A549 (cell line): ENCODE data around the gene SPTBN5. TPM values are rescaled to one million over a fixed set of nuclear protein-coding genes. Genes with fewer than 3 reads are reported as not detected.

ENCODE experiments used
- ATAC-seq, 2 experiments: fragments of 200-7000 bp in 1 of 2; fragments of >200 bp in 1 of 2; cut with Nextera tagmentation in 1 of 2; cut with Tn5 transposase in 1 of 2; 3 replicates each; pipeline versions ENCODE4 v1.8.0 to v1.9.1; 2018 to 2020; ENCODE audit warnings: mild to moderate bottlenecking in 1 of 2, moderate library complexity in 1 of 2
- CTCF ChIA-PET: fragments of 300-600 bp; sonication (Branson Sonifier 250); formaldehyde crosslinking; extraction: SDS; loops from one replicate; lab custom pipeline; 2021; ENCODE audit warnings: antibody characterized with exemption, inconsistent platforms; lab: Yijun Ruan, JAX
- POLR2A ChIA-PET: fragments of 350-600 bp; formaldehyde crosslinking; extraction: SDS; loops from one replicate; lab custom pipeline; 2021; ENCODE audit warnings: antibody characterized with exemption, inconsistent platforms; lab: Yijun Ruan, JAX
- DNase-seq, 2 experiments: peaks; one replicate each; pipeline versions ENCODE4 v3.0.0 to v3.0.0-alpha.2; 2011 to 2016; ENCODE audit warnings: low read depth in 1 of 2, low spot score in 1 of 2
- FAIRE-seq: peaks from 2 replicates; lab custom pipeline; 2011; peaks lifted over from hg19 to GRCh38; lab: Jason Lieb, UNC
- H3K27ac ChIP-seq, 2 experiments: fragments of >200 bp; sonication (Bioruptor Twin); formaldehyde crosslinking; 3 replicates each; pipeline ENCODE4 v1.5.1; 2016 to 2017
- H3K4me1 ChIP-seq: fragments of >200 bp; sonication (Bioruptor Twin); formaldehyde crosslinking; 3 replicates; pipeline ENCODE4 v1.6.1; 2016
- H3K4me2 ChIP-seq: fragments of >200 bp; sonication (Bioruptor Twin); formaldehyde crosslinking; 3 replicates; pipeline ENCODE4 v1.6.1; 2016
- H3K4me3 ChIP-seq: fragments of >200 bp; sonication (Bioruptor Twin); formaldehyde crosslinking; 3 replicates; pipeline ENCODE4 v1.5.1; 2016
- H3K9me3 ChIP-seq: fragments of >200 bp; sonication (Bioruptor Twin); formaldehyde crosslinking; 3 replicates; pipeline ENCODE4 v1.6.1; 2016
- BHLHE40 ChIP-seq: IDR thresholded peaks from 2 replicates; pipeline ENCODE4 v1.6.1; 2012; ENCODE audit warnings: low read depth, low read length, inconsistent platforms
- CBX2 ChIP-seq: fragments of 200-600 bp; sonication (generic); IDR thresholded peaks from 2 replicates; pipeline ENCODE4 v1.6.1; 2016; ENCODE audit warnings: low read depth, mild to moderate bottlenecking, borderline replicate concordance
- CEBPB ChIP-seq, 2 experiments: fragments of >200 bp in 1 of 2; sonication (Bioruptor Twin) in 1 of 2; formaldehyde crosslinking in 1 of 2; IDR thresholded peaks; 2 replicates each; pipeline ENCODE4 v1.6.1; 2012 to 2016
- CHD4 ChIP-seq: fragments of 200-600 bp; sonication (generic); IDR thresholded peaks from 2 replicates; pipeline ENCODE4 v1.6.1; 2016; ENCODE audit warnings: antibody characterized with exemption, mild to moderate bottlenecking, borderline replicate concordance
- EHF ChIP-seq: fragments of 250-450 bp; sonication (Bioruptor Pico); IDR thresholded peaks from 2 replicates; pipeline ENCODE4 v1.5.0; 2020; ENCODE audit warnings: mild to moderate bottlenecking
- GATA3 ChIP-seq: IDR thresholded peaks from 2 replicates; pipeline ENCODE4 v1.6.1; 2012; ENCODE audit warnings: borderline replicate concordance
- HOXB5 ChIP-seq: fragments of 250-450 bp; sonication (Bioruptor Pico); IDR thresholded peaks from 2 replicates; pipeline ENCODE4 v1.5.0; 2020; ENCODE audit warnings: mild to moderate bottlenecking, moderate library complexity
- JUN ChIP-seq, 2 experiments: fragments of >200 bp; sonication (Bioruptor Twin); formaldehyde crosslinking; IDR thresholded peaks; 2 replicates in 1 of 2; 3 replicates in 1 of 2; pipeline ENCODE4 v1.6.1; 2016 to 2017
- KDM1A ChIP-seq: fragments of 200-600 bp; sonication (generic); IDR thresholded peaks from 2 replicates; pipeline ENCODE4 v1.6.1; 2016; ENCODE audit warnings: low read depth, mild to moderate bottlenecking
- MAFK ChIP-seq: fragments of 450-650 bp; IDR thresholded peaks from 2 replicates; pipeline ENCODE4 v1.6.1; 2014; ENCODE audit not compliant: partially characterized antibody
- NPAS2 ChIP-seq: fragments of 250-450 bp; sonication (Bioruptor Pico); IDR thresholded peaks from 2 replicates; pipeline ENCODE4 v1.8.0; 2022; ENCODE audit warnings: mild to moderate bottlenecking, moderate library complexity, borderline replicate concordance
- PHF8 ChIP-seq: fragments of 200-600 bp; sonication (generic); IDR thresholded peaks from 2 replicates; pipeline ENCODE4 v1.6.1; 2016; ENCODE audit warnings: low read depth, mild to moderate bottlenecking, antibody characterized with exemption, moderate library complexity, borderline replicate concordance
- POLR2A ChIP-seq: IDR thresholded peaks from 2 replicates; pipeline ENCODE4 v1.6.1; 2012; ENCODE audit warnings: mild to moderate bottlenecking, low read length
- POLR2AphosphoS2 ChIP-seq: conservative IDR thresholded peaks from 2 replicates; pipeline ENCODE4 v1.6.1; 2012; ENCODE audit warnings: low read length, improper control_type of control experiment, inconsistent platforms
- RAD21 ChIP-seq, 2 experiments: fragments of >200 bp in 1 of 2; sonication (Bioruptor Twin) in 1 of 2; formaldehyde crosslinking in 1 of 2; IDR thresholded peaks in 1 of 2; conservative IDR thresholded peaks in 1 of 2; 2 replicates in 1 of 2; 3 replicates in 1 of 2; pipeline ENCODE4 v1.6.1; 2012 to 2018; ENCODE audit warnings: inconsistent platforms in 1 of 2
- RCOR1 ChIP-seq: fragments of 150-350 bp; IDR thresholded peaks from 2 replicates; pipeline ENCODE4 v1.6.1; 2014; ENCODE audit warnings: antibody characterized with exemption, low read length, low read depth
- RNF2 ChIP-seq: fragments of 200-600 bp; sonication (generic); IDR thresholded peaks from 2 replicates; pipeline ENCODE4 v1.6.1; 2016; ENCODE audit warnings: low read depth, mild to moderate bottlenecking, antibody characterized with exemption, moderate library complexity, borderline replicate concordance
- SMC3 ChIP-seq: fragments of >200 bp; sonication (Bioruptor Twin); formaldehyde crosslinking; IDR thresholded peaks from 3 replicates; pipeline ENCODE4 v1.6.1; 2018; ENCODE audit warnings: inconsistent platforms
- SREBF2 ChIP-seq: fragments of 450-650 bp; IDR thresholded peaks from 2 replicates; pipeline ENCODE4 v1.6.1; 2014; ENCODE audit warnings: mild to moderate bottlenecking, moderate library complexity
- TP53 ChIP-seq: fragments of 250-450 bp; sonication (Bioruptor Pico); IDR thresholded peaks from 2 replicates; pipeline ENCODE4 v1.5.0; 2021; ENCODE audit warnings: mild to moderate bottlenecking, moderate library complexity
- ZC3H11A ChIP-seq: fragments of 450-650 bp; IDR thresholded peaks from 2 replicates; pipeline ENCODE4 v1.6.1; 2014; ENCODE audit warnings: antibody characterized with exemption, mild to moderate bottlenecking
- ZFP36 ChIP-seq: fragments of 450-650 bp; IDR thresholded peaks from 2 replicates; pipeline ENCODE4 v1.6.1; 2014; ENCODE audit warnings: borderline replicate concordance; ENCODE audit not compliant: partially characterized antibody
- WGBS: methylation state at CpG from one replicate; pipeline ENCODE4 v1.1.6; 2017; ENCODE audit errors: missing lambda C conversion rate; 5-methylcytosine and 5-hydroxymethylcytosine counted together
- polyA plus RNA-seq, 4 experiments: library from polyadenylated mRNA; depleted of rRNA in 3 of 4; stranded (reverse); fragments of >200 nt; fragmentation: RNase III in 1 of 4; extraction: RNeasy Plus Mini Kit Qiagen cat#74134 plus additional on column Dnase treatment in 1 of 4; gene quantifications; 2 replicates in 3 of 4; 3 replicates in 1 of 4; pipeline ENCODE4 v1.2.3, GENCODE V29; 2011 to 2017
- TF ChIP-seq, protein P1 (sequence below): fragments of 150-350 bp; IDR thresholded peaks from 2 replicates; pipeline ENCODE4 v1.6.1; 2014; ENCODE audit warnings: low read depth, mild to moderate bottlenecking, low read length
- TF ChIP-seq, protein P2 (sequence below): IDR thresholded peaks from 2 replicates; pipeline ENCODE4 v1.6.1; 2012; ENCODE audit warnings: low read depth, borderline replicate concordance
- TF ChIP-seq, protein P3 (sequence below): fragments of 200-600 bp; sonication (generic); IDR thresholded peaks from 2 replicates; pipeline ENCODE4 v1.6.1; 2016; ENCODE audit warnings: antibody characterized with exemption, mild to moderate bottlenecking, moderate library complexity
- TF ChIP-seq, protein P4 (sequence below): IDR thresholded peaks from 2 replicates; pipeline ENCODE4 v1.6.1; 2012
- TF ChIP-seq, protein P5 (sequence below): IDR thresholded peaks from 2 replicates; pipeline ENCODE4 v1.6.1; 2012

The SPTBN5 gene
- polyA plus RNA-seq, 2 of the 4 experiments (the other 2 are of a cell fraction) = 0.05 to 0.17 TPM

DNA sequence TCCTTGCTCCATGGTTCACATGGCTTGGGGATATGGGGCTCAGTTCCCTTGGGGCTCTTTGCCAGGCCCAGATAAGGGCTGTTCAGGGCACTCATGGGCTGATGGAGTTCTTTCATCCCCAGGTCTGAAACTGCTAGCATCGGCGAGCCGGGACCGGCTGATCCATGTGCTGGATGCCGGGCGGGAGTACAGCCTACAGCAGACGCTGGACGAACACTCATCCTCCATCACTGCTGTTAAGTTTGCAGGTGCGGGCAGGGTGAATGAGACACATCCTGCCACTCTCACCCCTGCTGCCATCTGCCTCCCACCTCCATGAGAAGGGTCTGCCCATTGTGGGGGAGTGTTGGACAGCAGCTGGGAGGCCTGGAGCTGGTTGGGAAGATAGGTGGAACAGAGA lies 77.1 kb downstream of the SPTBN5 start:
- Histone ChIP-seq H3K4me3 (no peak overlapping the region), H3K27ac (no peak overlapping the region), H3K9me3 (no peaks in the 10 kb centered on the region), H3K4me1 (no peaks in the 10 kb centered on the region), H3K4me2 (no peak overlapping the region)
- TF ChIP-seq POLR2A (no peak), HOXB5 (CRISPR knock-in tag) (no peak), RCOR1 (no peak), CBX2 (no peak), SREBF2 (no peak), ZFP36 (no peak), RNF2 (no peak), POLR2AphosphoS2 (no peak), NPAS2 (CRISPR knock-in tag) (no peak), CEBPB (IDR thresholded peaks at IDR 0.05) (no peak), EHF (no peak)
- TF ChIP-seq, protein P1, sequence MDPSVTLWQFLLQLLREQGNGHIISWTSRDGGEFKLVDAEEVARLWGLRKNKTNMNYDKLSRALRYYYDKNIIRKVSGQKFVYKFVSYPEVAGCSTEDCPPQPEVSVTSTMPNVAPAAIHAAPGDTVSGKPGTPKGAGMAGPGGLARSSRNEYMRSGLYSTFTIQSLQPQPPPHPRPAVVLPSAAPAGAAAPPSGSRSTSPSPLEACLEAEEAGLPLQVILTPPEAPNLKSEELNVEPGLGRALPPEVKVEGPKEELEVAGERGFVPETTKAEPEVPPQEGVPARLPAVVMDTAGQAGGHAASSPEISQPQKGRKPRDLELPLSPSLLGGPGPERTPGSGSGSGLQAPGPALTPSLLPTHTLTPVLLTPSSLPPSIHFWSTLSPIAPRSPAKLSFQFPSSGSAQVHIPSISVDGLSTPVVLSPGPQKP = no peak
- ATAC-seq (no peak), DNase-seq (no peak), FAIRE-seq (no peak)
- ChIA-PET POLR2A (no interaction called here), CTCF (interaction anchor here (1.1 to 1.2 kb wide), 2 partner anchors 43 to 44 kb away, joined by 3 read pairs; partner anchors contain the start of gene MAPKBP1)
- no CpG with 5 or more reads among the region's 9 CpGs for WGBS

DNA sequence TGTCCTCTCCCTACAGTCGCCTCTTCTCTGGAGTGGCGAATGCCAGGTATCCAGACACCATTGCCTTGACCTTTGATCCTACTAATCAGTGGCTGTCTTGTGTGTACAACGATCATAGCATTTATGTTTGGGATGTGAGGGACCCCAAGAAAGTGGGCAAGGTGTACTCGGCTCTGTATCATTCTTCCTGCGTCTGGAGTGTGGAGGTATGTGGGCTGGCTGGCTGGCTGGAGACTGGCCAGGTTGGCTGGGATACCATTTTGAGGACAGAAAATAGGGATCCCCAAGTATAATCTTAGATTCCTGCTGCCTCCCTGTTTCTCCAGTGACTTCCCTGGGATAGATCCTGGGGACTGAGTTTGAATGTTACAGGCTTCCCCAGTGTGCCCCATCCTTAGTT lies 79.3 kb downstream of the SPTBN5 start:
- Histone ChIP-seq H3K4me3 (no peak overlapping the region), H3K27ac (no peak overlapping the region), H3K4me1 (no peaks in the 10 kb centered on the region), H3K4me2 (no peak overlapping the region), H3K9me3 (no peaks in the 10 kb centered on the region)
- ATAC-seq (no peak), DNase-seq (no peak), FAIRE-seq (no peak)
- TF ChIP-seq MAFK = no peak
- TF ChIP-seq JUN (IDR thresholded peaks at IDR 0.05) = no peak
- no peak for TF ChIP-seq GATA3
- TF ChIP-seq, protein P2, sequence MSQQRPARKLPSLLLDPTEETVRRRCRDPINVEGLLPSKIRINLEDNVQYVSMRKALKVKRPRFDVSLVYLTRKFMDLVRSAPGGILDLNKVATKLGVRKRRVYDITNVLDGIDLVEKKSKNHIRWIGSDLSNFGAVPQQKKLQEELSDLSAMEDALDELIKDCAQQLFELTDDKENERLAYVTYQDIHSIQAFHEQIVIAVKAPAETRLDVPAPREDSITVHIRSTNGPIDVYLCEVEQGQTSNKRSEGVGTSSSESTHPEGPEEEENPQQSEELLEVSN = no peak
- no peak for TF ChIP-seq RAD21 (conservative IDR thresholded peaks at IDR 0.05 in 1 of 2, IDR thresholded peaks at IDR 0.05 in 1 of 2)
- no peak for TF ChIP-seq NPAS2 (CRISPR knock-in tag)
- TF ChIP-seq ZC3H11A = no peak
- TF ChIP-seq, protein P3, sequence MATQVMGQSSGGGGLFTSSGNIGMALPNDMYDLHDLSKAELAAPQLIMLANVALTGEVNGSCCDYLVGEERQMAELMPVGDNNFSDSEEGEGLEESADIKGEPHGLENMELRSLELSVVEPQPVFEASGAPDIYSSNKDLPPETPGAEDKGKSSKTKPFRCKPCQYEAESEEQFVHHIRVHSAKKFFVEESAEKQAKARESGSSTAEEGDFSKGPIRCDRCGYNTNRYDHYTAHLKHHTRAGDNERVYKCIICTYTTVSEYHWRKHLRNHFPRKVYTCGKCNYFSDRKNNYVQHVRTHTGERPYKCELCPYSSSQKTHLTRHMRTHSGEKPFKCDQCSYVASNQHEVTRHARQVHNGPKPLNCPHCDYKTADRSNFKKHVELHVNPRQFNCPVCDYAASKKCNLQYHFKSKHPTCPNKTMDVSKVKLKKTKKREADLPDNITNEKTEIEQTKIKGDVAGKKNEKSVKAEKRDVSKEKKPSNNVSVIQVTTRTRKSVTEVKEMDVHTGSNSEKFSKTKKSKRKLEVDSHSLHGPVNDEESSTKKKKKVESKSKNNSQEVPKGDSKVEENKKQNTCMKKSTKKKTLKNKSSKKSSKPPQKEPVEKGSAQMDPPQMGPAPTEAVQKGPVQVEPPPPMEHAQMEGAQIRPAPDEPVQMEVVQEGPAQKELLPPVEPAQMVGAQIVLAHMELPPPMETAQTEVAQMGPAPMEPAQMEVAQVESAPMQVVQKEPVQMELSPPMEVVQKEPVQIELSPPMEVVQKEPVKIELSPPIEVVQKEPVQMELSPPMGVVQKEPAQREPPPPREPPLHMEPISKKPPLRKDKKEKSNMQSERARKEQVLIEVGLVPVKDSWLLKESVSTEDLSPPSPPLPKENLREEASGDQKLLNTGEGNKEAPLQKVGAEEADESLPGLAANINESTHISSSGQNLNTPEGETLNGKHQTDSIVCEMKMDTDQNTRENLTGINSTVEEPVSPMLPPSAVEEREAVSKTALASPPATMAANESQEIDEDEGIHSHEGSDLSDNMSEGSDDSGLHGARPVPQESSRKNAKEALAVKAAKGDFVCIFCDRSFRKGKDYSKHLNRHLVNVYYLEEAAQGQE = no peak
- TF ChIP-seq, protein P4, sequence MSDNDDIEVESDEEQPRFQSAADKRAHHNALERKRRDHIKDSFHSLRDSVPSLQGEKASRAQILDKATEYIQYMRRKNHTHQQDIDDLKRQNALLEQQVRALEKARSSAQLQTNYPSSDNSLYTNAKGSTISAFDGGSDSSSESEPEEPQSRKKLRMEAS = no peak
- no peak for TF ChIP-seq CHD4
- no peak for TF ChIP-seq PHF8
- no peak for TF ChIP-seq TP53 (CRISPR knock-in tag)
- TF ChIP-seq SMC3 = no peak
- TF ChIP-seq BHLHE40 = no peak
- TF ChIP-seq, protein P5, sequence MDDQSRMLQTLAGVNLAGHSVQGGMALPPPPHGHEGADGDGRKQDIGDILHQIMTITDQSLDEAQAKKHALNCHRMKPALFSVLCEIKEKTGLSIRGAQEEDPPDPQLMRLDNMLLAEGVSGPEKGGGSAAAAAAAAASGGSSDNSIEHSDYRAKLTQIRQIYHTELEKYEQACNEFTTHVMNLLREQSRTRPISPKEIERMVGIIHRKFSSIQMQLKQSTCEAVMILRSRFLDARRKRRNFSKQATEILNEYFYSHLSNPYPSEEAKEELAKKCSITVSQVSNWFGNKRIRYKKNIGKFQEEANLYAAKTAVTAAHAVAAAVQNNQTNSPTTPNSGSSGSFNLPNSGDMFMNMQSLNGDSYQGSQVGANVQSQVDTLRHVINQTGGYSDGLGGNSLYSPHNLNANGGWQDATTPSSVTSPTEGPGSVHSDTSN = no peak
- no peak for TF ChIP-seq KDM1A
- WGBS = 89% methylated on average over 5 of the region's 5 CpGs
- ChIA-PET POLR2A (no interaction called here), CTCF (interaction anchor here (2.0 to 6.4 kb wide), 2 partner anchors 40 to 118 kb away, joined by 5 to 103 read pairs; partner anchors contain the start of gene MAPKBP1)
